Urothelium cell line (cell line): ENCODE data around the gene CS.
"Not testable (repeated sequence)": the region's sequence is repeated elsewhere in the genome, so short reads cannot be mapped to it uniquely, and the experiment has no call there.

Source experiments
- DNase-seq: peaks from one replicate; pipeline ENCODE4 v3.0.0; 2011; ENCODE audit warnings: low spot score, mixed read lengths
- FAIRE-seq: peaks from 2 replicates; lab custom pipeline; 2011; peaks lifted over from hg19 to GRCh38; lab: Jason Lieb, UNC

CS gene

DNA sequence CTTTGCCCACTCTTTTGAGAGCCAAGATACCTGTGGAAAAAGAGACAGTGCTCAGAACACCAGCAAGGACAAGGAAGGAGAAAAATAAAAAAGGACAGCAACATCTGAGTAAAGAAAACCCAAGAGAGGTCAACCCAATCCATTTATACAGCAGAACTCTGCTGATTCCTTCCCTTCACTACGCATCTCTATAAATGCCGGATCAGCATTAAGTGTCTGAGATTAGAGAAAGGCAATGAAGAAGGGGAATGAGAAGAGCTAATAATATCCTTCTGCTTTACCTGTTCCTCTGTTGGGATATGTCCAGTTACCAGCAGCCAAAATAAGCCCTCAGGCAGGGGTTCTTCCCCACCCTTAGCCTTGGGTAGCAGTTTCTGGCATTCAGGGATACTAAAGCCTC is 17.6 kb downstream of the CS start:
- FAIRE-seq (no peak), DNase-seq (no peak)

DNA sequence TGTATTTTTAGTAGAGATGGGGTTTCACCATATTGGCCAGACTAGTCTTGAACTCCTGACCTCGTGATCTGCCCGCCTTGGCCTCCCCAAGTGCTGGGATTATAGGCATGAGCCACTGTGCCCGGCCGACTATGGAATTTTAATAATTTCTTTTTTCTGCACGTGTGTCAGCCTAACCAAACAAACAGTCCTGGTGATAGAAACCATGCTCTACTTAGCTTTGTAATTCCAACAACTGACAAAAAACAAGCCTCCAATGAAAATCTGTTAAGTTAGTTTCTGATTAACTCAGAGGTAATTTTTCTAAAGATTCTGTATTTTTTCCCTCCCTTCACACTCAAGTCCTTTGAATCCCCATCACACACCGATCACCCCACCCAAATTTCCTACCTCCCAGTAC is 18.1 kb downstream of the CS start:
- FAIRE-seq (no peak), DNase-seq (no peak)

GRCh38 chr12:56280849-56281248 is 19.3 kb downstream of the CS start:
- DNase-seq (no peak), FAIRE-seq (no peak)

- no peak for FAIRE-seq
Observed at GRCh38 chr12:56278905-56279304, 21.2 kb downstream of the CS start.

DNA sequence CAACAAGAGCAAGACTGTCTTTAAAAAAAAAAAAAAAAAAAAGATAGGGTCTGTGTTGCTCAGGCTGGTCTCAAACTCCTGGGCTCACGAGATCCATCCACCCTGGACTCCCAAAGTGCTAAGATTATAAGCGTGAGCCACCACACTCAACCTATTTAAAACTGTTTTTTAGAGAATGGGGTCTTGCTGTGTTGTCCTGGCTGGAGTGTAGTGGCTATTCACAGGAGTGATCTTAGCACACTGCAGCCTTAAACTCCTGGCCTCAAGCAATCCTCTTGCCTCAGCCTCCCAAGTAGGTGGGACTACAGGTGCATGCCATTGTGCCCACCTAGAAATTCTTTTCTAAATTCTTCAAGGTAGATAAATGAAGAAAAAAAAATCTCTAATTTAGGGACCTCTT is 25.8 kb downstream of the CS start:
- FAIRE-seq (no peak), DNase-seq (no peak)

More at GRCh38 chr12:56278905-56279304, 21.2 kb downstream of the CS start:
- DNase-seq = no peak

GRCh38 chr12:56272468-56272867 is 27.7 kb downstream of the CS start:
- not testable (repeated sequence) for FAIRE-seq

GRCh38 chr12:56271031-56271430 is 29.1 kb downstream of the CS start:
- no peak for FAIRE-seq
- DNase-seq = peak; percentile 24

More at GRCh38 chr12:56272468-56272867, 27.7 kb downstream of the CS start:
- DNase-seq = not testable (repeated sequence)

DNA sequence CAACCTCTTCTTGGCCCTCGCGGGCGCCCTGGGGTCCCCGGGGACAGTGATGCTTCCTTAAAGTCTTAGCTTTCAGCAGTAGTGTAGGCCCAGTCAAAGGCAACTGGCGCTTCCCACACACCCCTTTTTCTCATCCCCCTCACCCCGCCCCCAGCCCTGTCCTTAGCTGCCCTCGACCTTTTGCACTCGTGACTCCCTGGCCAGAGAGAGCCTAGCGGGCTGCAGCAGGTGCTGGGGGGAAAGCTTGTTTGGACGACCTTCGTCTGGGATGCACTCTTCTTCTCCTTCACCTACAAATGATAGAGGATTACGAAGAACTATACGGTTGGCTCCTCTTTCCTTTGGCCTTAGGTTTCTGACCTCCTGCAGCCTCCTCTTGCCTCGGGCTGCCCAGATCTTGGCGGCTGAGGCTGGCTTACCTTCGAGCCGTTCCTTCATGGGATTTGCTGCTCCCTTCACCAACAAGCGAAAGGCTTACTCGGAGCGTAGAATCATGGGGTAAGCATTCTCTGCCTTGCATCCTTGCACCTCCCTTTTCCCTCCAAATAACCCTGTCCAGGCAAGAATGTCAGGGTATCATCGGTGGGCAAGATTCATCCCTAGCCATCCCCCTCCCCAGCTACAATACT is 32.6 kb downstream of the CS start:
- no peak for FAIRE-seq

DNA sequence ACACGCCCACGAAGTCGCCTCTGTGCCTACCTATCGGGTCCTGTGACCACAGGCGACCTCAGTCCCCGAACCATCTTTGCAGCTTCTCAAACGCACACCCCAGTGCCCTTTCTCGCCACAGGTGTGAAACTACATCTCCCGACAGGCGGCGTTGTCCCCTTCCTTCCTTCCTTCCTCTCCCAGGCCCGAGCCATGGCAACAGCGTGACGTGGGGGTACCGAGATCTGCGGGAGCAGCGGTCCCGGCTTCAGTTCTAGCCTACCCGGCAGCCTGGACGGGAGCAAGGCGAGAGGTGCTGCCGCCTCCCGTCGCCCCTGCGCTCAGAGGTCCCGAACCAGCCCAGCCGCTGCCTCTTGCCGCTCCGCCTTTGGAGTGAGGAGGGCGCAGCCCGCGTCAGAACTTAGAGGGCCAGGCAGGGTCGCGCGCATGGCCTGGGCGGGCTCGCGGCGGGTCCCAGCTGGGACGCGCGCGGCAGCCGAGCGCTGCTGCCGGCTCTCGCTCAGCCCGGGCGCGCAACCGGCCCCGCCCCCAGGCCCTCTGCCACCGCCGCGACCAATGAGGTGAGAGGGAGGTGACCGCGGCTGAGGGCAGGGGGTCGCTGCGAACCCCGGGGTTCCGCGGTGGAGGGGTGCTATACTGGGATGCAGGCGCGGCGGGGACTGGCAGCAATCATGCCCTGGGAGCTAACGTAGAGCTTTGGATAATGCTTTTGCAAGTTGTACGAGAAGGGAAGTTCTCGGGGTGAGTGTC is 33.3 kb downstream of the CS start, which contains the start of gene COQ10A:
Gene COQ10A (plus strand): TSS at position 250 of the 750 bp plus-strand sequence. CDS start 177 bp downstream, at position 427.
- FAIRE-seq = peak; percentile 53
- DNase-seq = peak; percentile 97

More for the DNA sequence above, 32.6 kb downstream of the CS start:
- DNase-seq = no peak

DNA sequence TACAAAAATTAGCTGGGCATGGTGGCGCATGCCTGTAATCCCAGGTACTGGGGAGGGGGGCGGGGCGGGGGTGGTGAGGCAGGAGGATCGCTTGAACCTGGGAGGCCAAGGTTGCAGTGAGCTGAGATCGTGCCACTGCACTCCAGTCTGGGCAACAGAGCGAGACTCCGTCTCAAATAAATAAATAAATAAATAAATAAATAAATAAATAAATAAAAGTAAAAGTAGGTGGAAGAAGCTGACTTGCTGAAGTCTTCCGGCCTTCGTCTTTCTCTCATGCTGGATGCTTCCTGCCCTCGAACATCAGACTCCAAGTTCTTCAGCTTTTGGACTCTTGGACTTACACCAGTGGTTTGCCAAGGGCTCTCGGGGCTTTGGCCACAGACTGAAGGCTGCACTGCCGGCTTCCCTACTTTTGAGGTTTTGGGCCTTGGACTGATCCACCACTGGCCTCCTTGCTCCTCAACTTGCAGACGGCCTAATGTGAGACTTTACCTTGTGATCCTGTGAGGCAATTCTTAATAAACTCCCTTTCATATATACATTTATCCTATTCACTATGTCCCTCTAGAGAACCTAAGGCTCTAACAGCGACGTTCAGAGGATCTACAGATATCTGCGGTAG is 34.0 kb downstream of the CS start:
- not testable (repeated sequence) for DNase-seq, FAIRE-seq

GRCh38 chr12:56262955-56263354 is 37.2 kb downstream of the CS start:
- not testable (repeated sequence) for FAIRE-seq, DNase-seq

DNA sequence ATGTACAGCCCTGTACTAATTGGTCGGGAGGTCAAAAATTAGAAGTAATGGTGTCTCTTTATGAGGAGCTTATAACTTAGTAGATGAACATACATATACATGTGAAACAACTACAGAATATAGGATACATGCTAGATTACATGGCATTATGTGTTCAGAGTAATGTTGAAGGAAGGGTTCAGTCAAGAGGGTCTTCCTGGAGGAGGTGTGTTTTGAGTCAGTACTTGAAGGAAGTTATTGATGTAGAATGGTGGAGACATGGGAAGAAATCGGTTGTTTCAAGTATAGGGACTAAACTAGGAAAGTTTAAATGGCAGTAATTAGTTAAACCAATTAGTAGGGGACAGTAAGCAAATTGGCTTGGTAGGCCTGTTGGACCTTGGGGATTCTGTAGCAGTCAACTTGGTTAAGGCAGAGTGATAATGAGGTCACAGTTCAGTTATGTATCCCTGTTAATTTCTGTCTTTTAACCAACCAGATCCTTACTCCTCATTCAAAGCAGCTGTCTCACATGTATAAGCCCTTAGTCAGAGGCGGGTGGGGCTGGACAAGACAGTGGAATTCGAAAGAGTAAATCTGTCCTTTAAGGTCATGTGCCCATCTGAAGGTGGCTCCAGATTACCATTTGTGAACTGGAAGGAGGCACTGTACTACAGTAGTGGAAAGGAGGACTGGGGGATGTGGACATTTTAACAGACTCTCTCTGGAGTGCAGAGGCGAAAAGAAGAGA is 38.5 kb downstream of the CS start:
- FAIRE-seq = no peak
- peak; percentile 74 for DNase-seq

DNA sequence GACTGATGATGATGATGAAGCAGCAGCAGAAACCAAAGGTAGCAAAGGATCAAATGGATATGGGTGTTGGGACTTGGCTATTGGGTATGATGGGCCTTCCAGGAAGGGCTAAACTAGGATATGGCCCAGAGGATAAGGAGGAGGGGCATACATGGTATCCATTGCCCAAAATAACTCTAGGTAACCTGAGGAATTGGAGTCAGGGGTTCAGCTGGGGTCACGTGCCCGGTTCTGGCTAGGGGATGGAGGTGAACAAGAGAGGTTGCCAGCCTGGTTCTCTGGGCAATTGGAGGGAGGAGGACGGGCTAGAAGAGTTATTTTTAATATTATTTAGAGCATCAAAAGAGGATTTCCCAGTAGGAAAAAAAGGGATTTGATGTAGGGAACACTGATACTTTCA is 39.2 kb downstream of the CS start:
- no peak for FAIRE-seq

GRCh38 chr12:56260380-56260779 is 39.8 kb downstream of the CS start:
- no peak for FAIRE-seq

More for the DNA sequence above, 39.2 kb downstream of the CS start:
- DNase-seq = no peak

GRCh38 chr12:56258820-56259183 is 41.3 kb downstream of the CS start:
- no peak for DNase-seq
- FAIRE-seq = no peak

More at GRCh38 chr12:56260380-56260779, 39.8 kb downstream of the CS start:
- DNase-seq = no peak

DNA sequence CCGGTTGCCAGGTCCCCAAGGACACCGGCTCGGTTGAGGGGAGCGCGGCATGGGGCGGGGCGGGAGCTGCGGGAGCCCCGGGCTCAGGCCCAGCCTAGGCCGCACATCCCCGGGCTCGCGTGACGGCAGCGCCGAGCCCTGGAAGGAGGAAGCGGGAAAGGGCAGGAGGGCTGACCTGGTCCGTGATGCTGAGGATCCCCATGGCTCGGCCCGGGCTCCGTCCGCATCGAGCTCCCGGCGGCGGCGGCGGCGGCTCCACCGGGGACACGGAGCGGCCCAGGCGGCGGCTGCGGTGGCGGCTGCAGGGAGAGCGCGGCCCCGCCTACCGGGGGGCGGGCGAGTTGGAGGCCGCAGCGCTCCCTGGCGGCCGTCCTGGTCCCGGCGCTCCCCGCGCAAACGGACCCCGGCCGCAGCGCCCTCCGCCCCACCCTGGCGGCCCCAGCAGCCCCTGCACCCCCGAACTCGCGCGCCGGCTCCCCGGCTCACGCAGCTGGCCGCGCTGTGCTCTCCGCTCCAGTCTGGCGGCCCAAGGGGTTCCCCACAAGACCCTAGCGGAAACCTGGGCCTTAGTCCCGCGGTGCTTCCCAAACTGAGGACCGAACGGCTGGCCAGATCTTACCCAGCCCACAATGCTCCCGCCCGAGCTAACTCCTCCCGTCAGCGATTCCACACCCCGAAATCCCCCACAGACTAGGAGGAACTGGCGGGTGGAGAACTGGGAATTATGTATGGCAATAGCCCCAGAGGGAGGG is 41.9 kb downstream of the CS start, which contains the start of gene ANKRD52:
Gene ANKRD52 (minus strand): TSS at position 317 of the 752 bp plus-strand sequence. CDS start 115 bp downstream, at position 202.
- peak; percentile 94 for DNase-seq
- no peak for FAIRE-seq

DNA sequence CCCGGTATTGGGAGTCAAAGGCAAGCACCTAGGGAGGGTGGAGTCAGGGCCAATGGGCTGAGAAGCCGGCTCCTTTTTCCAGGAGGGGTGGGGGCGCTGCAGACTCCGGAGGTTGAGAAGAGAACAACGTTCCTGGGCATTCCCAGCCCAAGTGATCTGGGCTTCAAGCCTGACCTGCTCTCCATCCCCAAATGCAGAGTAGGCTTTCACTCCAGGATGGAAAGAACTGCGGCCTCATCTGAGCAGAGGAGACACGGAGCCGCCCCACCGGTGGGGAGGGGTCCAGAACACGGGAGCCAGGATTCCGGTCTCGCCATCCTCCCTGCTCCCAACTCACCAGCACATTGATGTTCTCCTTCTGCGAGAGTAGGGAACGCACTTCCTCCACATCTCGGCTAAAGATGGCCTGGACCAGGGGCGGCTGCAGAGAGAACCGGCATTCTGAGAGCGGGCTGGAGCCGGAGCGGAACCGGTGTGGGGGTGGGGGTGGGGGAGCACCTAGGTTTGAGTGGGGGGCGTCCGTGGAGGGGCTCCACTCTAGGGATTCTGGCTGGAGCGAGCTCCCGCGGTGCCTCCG is 42.6 kb downstream of the CS start:
- DNase-seq = peak; percentile 72
- FAIRE-seq = no peak

GRCh38 chr12:56257071-56257470 is 43.1 kb downstream of the CS start:
- no peak for FAIRE-seq
- DNase-seq = no peak

DNA sequence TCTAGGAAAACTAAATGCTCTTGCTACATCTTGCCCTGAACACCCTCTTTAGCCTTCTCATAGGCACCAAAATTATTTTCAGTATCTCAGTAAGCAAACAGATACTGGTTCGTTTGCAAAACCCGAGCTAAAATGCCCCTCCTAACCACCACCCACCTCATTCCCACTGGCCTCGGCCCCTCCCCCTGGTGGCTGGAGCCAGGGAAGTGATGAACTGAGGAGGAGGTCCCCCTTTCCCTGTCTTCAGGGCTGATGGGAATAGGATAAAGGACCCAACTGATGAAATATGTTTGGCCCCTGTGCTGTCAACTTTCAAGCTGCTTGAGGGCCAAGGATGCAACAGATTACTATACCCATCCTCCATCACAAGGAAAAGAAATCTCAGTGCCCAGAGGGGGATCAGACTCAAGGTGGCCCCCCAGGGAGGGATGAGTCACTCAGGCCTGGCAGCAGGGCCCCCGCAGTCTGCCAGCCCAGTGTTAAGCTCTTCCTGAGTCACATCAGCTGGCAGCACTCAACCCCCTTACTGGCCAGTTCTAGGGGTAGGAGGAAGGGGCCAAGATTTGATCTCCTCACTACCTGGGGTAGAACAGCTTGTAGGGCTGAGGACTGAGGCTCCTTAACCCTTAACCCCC is 43.7 kb downstream of the CS start:
- DNase-seq = no peak
- FAIRE-seq = no peak
